Omental fat pad (tissue), 4 donors: Measurements from ENCODE around the gene CPNE6. TPM values are rescaled to one million over a fixed set of nuclear protein-coding genes. Genes with fewer than 3 reads are reported as not detected.

ENCODE experiments used
- ATAC-seq: fragments of 150-250 bp; one replicate; pipeline ENCODE4 v1.9.1; 2016; ENCODE audit warnings: mild to moderate bottlenecking, moderate library complexity; ENCODE audit not compliant: low FRiP score
- DNase-seq: peaks from one replicate; pipeline ENCODE4 v3.0.0-alpha.2; 2019; ENCODE audit warnings: low spot score
- total RNA-seq, 4 donors: library from RNA; depleted of rRNA; stranded (reverse); fragments of >200 nt; gene quantifications; one replicate each; pipeline ENCODE4 v1.1.0, GENCODE V29; 2016
- TF ChIP-seq, protein P1 (sequence below), 3 donors: fragments of 450-650 bp; IDR thresholded peaks; one replicate each; pipeline ENCODE4 v1.5.1; 2016 to 2017; ENCODE audit warnings: antibody characterized with exemption in 3 of 3, mild to moderate bottlenecking in 3 of 3, moderate library complexity in 2 of 3

Gene CPNE6
- total RNA-seq, 4 donors from 2014 or later: not detected

DNA sequence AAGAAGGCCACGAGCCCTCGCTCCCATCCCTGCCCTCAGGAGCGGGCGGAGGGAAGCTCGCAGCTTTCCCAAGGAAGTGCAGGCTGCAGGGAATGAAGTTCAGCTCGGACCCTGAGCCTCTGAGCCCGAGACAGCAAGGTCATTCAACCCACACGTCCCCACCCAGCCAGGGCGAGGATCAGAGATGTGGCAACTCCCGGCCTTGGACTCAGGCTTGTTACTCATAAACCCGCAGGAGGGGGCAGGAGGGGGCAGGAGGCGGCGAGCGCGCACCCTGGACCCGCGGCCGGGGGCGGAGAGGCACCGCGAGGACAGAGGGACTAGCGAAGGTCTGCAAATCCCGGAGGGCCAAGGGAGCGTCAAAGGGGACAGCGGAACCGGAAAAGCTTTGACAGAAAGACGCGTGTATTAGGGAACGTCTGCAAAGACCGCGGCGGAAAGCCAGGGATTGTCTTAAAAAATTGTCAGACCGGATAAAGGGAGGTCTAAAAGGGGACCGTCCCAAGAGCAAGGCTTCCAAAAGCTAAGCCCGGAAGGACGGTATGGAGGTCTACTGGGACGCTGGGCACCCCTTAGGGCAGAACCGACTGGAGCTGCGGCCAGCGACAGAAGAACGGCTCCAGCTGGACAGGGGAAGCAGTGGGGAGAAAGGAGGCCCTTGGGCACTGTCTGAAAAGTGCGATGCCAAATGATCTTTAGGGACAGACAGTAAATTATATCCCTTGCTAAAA, 42.6 kb downstream of the CPNE6 start:
- DNase-seq (peak; percentile 75), ATAC-seq (peak; percentile 77)
- TF ChIP-seq, protein P1, sequence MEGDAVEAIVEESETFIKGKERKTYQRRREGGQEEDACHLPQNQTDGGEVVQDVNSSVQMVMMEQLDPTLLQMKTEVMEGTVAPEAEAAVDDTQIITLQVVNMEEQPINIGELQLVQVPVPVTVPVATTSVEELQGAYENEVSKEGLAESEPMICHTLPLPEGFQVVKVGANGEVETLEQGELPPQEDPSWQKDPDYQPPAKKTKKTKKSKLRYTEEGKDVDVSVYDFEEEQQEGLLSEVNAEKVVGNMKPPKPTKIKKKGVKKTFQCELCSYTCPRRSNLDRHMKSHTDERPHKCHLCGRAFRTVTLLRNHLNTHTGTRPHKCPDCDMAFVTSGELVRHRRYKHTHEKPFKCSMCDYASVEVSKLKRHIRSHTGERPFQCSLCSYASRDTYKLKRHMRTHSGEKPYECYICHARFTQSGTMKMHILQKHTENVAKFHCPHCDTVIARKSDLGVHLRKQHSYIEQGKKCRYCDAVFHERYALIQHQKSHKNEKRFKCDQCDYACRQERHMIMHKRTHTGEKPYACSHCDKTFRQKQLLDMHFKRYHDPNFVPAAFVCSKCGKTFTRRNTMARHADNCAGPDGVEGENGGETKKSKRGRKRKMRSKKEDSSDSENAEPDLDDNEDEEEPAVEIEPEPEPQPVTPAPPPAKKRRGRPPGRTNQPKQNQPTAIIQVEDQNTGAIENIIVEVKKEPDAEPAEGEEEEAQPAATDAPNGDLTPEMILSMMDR (IDR thresholded peaks at IDR 0.05): no peak

DNA sequence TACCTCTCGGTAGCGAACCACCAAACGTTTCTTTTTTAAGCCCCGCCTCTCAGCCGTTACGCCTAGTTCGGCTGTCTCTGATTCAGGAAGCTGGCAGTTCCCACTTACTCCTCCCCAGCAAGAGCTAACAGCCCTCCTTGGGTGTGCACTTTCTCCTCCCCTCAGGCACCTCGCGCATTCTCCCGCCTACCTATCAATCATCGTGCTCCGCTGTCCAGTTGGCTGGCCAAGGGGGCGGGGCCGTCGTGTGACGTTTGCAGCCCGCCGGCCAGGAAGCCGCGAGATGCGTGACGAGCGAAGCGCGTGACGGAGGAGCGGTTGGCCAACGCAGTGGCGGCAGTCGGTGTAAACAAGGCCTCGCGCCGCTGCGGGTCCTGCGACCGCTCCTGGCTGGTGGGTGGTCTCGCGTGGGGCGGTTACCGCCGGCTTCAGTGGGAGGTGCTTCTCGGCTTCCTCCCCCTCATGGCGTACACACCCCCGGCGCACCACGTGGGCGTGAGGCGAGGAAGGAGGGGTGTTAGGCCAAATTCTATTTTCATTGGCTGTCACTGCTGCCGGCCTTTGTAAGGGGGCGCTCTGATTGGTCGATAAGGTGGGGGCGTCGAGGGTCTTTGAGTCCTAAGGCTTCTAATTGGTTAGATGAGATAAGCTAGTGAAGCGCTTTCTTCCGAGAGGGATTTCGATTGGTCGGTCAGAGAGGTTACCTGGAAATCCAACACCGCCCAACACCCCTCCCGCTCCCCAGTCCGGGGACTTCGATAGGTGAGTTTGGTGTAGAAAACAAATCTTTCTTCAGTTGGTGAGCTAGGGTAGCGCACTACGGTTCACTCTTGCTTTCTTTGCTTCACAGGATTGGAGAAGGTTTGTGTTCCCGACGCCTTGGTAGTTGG, 43.4 kb downstream of the CPNE6 start, which contains the start of the genes DCAF11 and NRL:
Gene DCAF11 (plus strand): TSS at position 246 of the 890 bp plus-strand sequence. CDS start 818 bp downstream, outside the sequence.
Gene NRL (minus strand): TSS at position 418 of the 890 bp plus-strand sequence. CDS start 32,101 bp downstream, outside the sequence.
- peak; percentile 97 for ATAC-seq

DNA sequence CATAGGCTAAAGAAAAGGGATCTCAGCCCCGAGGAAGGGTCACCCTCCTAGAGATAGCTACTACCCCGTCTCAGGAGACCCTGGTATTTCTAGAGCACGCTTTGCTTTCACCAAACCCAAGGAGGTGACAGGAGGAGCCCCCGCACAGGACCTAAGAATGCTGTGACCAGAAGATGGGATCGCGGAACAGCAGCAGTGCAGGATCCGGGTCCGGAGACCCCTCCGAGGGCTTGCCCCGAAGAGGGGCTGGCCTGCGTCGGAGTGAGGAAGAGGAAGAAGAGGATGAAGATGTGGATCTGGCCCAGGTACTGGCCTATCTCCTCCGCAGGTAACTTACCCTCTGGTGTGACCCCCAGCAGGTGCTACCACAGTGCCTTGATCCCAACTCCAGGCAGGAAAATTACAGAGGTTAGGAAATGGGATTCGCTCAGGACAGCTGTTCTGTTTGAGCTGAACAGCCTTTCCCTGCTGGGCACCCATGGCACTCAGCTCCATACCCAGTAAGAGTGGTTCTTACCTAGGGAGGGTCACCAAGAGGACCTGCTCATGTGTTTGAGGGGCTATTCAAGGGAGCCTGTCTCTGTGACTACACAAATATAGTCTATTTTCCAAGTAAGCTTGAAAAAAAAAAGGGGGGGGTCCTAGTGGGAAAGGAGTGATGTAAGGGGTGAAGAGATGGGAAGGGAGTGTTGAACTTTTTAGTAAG, 44.2 kb downstream of the CPNE6 start:
- DNase-seq (no peak), ATAC-seq (no peak)
- TF ChIP-seq, protein P1 (IDR thresholded peaks at IDR 0.05): no peak

More for the DNA sequence above, 43.4 kb downstream of the CPNE6 start, which contains the start of the genes DCAF11 and NRL:
- DNase-seq: peak; percentile 92
- TF ChIP-seq, protein P1 (IDR thresholded peaks at IDR 0.05): no peak

DNA sequence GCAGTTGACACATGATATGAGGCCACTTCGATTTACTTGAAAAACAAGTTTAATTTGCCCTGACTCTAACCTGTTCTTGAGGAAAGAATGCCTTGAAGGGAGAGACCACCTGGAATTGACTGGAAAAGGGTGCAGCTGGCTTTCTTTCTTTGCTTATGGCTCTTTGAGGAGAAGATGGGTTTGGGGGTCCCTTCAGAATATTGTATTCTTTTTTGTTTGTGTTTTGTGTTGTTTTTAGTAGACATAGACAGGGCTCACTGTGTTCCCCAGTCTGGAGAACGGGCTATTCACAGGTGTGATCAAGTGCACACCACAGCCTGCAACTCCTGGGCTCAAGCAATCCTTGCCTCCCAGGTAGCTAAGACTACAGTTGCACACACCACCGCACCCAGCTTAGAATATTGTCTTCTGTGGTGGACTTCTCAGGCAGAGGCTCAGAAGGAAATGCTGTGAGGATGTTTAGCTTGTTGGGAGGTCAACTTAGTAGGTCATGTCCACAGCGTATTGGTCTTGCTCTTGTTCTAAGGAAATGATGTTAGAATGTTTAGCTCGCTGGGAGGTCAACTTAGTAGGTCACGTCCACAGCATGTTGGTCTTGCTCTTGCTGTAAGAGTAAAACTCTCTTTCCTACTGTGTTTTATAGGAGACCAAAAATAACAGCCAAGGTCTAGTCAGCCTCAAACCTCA, 44.9 kb downstream of the CPNE6 start:
- ATAC-seq: no peak

DNA sequence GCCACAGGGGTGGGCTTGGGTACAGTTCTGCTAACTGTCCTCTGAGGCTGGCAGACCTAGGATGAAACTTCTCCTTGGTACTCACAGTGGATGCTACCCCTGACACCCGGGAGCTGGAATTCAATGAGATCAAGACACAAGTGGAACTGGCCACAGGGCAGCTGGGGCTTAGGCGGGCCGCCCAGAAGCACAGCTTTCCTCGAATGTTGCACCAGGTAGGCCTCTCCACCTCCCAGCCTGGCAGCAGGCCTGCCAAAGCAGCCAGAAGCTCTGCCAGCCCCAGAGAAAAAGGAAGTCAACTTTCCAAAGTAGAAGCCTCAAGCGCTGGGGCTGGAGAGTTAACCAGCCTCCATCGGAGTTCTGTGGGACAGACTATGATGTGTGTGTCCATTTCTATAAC, 45.8 kb downstream of the CPNE6 start:
- ATAC-seq (no peak), DNase-seq (no peak)
- TF ChIP-seq, protein P1 (IDR thresholded peaks at IDR 0.05): no peak

More for the DNA sequence above, 44.9 kb downstream of the CPNE6 start:
- TF ChIP-seq, protein P1 (IDR thresholded peaks at IDR 0.05): no peak
- no peak for DNase-seq

DNA sequence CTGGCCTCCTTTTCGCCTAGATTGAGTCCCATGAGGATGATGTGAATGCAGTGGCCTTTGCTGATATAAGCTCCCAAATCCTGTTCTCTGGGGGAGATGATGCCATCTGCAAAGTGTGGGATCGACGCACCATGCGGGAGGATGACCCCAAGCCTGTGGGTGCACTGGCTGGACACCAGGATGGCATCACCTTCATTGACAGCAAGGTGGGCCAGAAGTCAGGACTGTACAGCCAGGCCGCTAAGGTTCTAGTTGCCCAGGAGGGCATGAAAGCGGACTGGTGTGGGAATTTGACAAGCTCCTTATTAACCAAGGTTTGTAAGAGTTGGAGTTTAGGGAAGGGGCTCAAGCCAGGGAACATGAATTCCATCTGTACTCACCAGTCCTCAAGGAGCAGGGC, 48.3 kb downstream of the CPNE6 start:
- no peak for DNase-seq
- no peak for ATAC-seq
- TF ChIP-seq, protein P1 (IDR thresholded peaks at IDR 0.05): no peak
